CD4-positive, alpha-beta T cell treated with Interleukin-15 for 4 hours (primary cell): Measurements from ENCODE around the gene PTPN9.
"Not testable (repeated sequence)": the region's sequence is repeated elsewhere in the genome, so short reads cannot be mapped to it uniquely, and the experiment has no call there.

Experiments
- DNase-seq: peaks from one replicate; pipeline ENCODE4 v3.0.0-alpha.2; 2020; ENCODE audit warnings: low spot score

Gene PTPN9

DNA sequence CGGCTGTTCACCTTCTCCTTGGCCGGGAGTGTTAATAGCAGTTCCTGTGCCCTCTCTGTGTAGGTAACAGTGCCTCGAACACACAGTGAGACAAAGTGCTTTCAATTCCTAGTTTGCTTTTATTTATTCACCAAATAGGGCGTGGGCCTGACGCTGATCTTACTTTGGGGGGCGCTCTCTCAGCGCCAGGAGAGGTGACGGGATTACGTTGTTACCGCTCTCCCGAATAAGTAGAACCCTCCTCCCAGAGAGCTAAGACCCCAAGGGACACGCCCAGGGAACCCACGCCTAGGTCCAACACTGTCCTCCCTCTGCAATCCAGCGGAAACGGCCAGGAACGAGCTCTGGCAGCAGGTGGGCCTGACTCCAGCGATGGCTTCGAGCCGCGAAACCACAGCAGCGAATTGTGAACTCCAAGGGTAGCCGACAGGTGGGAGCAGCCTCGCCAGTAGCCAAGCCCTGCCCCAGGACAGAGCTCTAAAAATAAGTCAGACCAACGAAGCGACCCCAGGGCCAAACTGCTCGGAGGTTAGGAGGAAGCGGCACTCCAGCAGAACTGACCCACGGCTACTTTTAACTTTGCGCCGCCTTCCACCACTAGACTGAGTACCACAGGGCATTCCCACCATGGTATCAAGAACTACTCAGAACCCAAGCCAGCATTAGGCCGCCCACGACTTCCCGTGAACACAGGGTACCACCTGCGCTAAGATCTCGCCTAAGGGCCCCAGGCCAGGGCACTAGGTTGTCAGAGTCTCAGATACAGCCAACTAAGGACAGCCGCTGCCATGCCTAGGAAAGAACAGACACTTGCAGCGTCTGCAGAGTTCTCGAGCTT, 126.0 kb downstream of the PTPN9 start:
- peak; percentile 26 for DNase-seq

DNA sequence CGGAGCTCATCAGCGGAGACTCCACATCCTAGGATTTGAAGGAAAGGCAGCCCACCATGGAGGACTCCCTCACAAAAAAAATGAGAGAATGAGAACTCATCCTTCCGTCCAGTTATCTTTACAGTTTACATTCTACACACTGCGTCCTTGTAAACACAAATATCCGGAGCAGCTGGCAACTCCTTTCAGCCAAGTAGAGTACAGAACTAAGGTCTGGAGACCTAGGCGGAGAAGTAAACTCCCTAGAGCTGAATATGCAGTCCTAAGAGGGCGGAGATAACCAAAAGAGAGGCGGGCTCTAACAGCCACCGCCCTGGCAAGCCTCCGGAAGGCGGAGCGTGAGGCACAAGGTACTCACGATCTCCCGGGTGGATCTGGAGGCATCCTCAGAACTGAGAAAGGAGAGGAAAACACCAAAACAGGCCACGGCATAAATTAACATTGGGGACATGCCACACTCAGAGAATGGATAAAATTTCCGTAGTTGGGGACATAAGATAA, 126.7 kb downstream of the PTPN9 start:
- DNase-seq, result peak; percentile 80

DNA sequence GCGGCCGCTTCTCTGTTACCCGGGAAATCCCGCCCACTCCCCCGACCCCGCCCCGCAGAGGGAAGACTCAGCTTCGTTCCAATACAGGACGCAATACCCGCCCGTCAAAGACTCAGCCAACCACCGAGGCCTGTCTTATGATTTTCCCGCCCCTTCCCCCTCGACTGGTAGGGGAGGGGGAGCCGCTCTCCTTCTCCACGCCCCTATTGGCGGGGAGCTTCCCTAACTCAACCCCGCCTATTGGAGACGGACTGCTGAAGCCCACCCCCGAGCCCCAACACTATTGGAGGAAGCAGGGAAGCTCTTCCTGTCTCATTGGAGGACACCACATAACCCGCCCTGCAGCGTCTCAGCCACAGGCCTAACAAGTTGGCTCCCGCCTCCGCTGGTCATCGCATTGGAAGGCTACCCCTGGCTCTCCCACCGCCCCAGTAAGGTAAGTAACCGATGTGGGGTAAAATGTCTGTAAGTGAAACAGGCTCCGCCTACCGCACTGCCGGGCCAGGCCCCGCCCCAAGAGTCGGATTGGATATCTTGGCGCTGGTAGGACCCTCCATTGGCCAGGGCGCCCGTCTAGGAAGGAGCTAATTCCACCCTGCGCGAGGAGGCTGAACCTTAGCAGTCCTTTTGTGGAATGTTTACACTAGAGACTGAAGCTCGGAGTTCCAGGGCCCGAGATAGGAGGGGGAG, 127.3 kb downstream of the PTPN9 start, which contains the start of gene SIN3A:
TSS of gene SIN3A (minus strand) at position 17 of the 690 bp plus-strand sequence. CDS start 21,315 bp downstream, outside the sequence.
- peak; percentile 100 for DNase-seq

DNA sequence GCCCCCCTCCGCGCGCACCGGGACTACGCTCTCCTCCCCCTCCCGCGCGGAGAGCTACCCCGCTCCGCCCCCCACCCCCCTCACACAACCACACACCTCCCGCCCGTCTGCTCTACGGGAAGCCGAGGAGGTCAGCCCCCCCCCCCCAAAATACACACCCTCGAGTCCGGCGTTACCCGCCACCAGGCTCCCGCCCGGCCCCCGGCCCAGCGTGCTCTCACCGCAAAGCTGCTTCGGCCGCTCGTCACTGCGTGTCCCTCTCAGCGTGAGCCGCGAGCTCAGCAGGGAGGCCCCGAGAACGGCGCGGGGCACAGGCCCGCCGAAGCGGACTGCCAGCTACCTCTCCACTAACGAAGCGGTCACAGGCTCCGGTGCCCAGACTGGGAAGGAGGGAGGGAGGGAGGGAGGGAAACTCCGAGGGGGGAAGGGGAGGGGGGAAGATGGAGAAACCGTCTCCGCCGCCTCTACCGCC, 127.9 kb downstream of the PTPN9 start:
- no peak for DNase-seq

- peak; percentile 96 for DNase-seq
Observed at GRCh38 chr15:75450307-75451201, 128.6 kb downstream of the PTPN9 start.

DNA sequence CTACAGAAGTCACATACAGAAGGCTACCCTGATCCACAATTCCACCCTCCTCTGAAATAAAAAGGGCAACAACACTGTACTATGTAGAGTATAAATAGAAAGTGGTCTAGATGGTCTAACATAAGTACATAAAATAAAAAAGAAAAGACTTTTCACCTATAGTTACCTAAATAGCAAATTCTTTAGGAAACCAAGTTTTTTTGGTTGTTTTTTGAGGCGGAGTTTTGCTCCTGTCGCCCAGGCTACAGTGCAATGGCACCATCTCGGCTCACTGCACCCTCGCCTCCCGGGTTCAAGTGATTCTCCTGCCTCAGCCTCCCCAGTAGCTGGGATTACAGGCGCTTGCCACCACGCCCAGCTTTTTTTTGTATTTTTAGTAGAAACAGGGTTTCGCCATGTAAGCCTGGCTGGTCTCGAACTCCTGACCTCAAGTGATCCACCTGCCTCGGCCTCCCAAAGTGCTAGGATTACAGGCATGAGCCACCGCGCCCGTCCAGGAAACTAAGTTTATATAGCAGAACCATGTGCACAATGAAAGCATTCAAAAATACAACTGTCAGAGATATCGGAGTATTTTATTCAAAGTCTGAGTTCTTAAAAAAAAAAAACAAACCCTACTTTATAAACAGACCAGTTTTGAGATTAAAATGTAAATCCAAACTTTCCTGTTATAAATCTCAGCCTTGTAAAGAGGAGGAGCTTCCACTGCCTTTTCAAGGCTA, 129.4 kb downstream of the PTPN9 start:
- DNase-seq, result no peak

- not testable (repeated sequence) for DNase-seq
Observed at GRCh38 chr15:75448171-75448570, 130.9 kb downstream of the PTPN9 start.

- peak; percentile 24 for DNase-seq
Observed at GRCh38 chr15:75446151-75446550, 133.0 kb downstream of the PTPN9 start.

- not testable (repeated sequence) for DNase-seq
Observed at GRCh38 chr15:75445324-75445723, 133.8 kb downstream of the PTPN9 start.

DNA sequence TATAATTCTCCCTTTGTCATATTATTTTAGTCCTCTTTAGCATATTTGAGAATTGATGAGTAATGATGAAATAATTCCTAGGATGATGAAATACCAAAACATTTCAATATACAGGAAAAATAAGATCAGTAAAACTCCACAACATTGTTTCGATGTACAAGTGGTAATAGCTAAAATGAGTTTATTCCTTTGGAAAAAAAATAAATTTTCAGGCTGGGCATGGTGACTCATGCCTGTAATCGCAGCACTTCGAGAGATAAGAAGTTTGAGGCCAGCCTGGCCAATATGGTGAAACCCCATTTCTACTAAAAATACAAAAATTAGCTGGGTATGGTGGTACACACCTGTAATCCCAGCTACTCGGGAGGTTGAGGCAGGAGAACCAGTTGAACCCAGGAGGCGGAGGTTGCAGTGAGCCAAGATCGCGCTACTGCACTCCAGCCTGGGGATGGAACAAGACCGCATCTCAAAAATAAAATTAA, 135.1 kb downstream of the PTPN9 start:
- DNase-seq, result not testable (repeated sequence)

- DNase-seq, result no peak
Observed at GRCh38 chr15:75437721-75438120, 141.4 kb downstream of the PTPN9 start.

DNA sequence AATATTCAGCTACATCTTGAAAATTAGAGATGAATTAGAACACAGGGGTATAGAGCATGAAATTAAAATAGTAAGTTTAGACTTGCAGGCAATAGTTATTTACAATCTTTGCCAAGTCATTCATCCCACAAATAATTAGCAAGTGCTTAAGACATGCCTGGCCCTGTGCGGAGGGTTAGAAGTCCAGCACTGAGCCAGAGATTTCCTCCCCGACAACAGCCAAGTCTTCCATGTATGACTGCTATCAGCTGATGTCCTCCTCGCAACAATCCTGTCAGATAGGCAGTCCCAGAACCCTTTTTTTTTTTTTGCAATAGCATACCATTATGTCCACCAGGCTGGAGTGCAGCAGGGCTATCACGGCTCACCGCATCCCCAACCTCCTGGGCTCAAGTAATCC, 142.2 kb downstream of the PTPN9 start:
- no peak for DNase-seq

DNA sequence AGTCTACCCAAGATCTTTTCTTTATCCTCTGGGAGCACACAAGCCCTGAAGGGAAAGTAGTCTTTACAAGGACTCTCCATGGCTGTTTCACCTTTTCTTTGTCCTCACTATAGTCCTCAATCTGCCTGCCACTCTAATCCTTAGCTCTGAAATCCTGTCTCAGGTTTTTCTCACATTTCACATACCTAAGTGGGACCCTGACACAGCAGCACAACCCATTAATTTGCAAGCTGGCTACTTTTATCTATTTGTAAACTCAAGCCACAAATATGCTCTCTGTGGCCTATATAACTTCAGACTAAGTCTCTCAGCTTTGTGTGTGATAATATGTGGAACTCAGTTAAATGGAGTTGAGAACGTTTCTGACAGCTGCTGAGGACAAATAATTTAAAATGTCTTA, 147.4 kb downstream of the PTPN9 start:
- no peak for DNase-seq

DNA sequence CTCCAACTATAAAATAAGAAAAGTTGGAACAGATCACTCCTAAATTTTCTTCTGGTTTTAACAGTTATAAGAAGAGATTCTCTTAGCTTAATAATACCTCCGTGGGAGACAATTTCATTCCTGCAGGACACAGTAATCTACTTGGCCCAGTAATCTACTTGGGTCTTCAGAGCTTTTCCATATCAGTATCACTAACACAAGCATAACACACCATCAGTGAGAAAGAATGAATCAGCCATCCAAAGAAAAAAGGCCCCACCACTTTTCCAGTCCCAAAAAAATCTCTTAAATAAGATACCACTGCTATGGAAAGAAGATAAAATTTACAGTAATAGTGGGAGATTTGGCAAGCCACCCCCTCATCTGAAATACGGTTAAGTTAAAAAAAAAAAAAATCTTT, 147.8 kb downstream of the PTPN9 start:
- DNase-seq, result no peak

GRCh38 chr15:75430259-75430658, 148.9 kb downstream of the PTPN9 start:
- DNase-seq, result no peak

DNA sequence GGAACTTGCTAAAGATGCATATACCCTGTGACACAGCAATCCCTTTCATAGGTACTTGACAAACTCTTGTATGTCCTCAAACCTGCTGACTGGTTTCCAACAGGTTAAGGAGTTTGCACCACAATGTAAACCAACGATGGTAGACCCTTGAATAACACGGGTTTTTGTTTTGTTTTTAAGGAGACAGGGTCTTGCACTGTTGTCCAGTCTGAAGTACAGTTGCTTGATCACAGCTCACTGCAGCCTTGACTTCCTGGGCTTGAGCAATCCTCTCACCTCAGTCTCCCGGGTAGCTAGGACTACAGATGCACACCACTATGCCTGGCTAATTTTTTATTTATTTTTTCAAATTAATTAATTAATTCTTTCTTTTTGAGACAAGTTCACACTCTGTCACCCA, 151.0 kb downstream of the PTPN9 start:
- no peak for DNase-seq

DNA sequence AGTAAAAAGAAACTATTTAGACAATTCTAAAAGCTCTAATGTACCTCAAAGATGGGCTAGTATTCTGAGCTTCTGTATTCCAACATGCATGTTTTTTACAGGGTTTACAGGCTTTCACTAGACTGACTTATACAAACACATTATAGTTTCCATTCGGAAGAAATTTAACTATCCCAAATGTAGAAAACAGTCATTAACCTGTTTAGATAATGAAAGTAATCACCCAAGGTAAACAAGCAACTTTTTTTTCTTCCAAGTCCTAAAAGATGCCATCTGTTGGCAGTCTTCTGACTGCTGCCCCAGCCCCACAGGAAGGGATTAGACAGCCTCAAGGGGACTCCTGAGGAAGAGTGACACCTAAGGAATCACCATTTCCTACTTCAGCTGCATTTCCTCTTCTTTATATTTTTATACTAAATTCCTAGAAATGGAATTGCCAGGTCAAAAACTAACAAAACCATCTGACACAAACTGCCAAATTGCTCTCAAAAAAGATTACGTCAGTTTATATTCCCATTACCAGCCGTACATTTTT, 153.1 kb downstream of the PTPN9 start:
- DNase-seq, result no peak

DNA sequence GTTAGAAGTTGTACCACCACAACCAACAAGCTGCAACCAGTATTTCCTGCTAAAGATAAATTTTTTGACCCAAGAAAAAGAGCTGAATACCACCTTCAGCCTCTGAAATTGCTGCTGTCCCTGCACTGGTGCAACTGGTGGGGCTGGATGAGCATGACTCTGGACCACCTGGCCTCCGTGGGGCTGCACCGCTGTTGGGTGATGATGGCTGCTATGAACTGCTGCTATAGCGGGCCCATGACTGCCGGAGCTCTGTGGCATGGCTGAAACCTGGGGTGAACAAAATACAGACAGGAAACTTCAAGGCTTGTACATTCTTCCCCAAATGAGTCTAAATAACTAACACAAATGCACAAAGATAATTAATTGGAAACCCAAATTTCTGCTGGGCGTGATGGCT, 156.6 kb downstream of the PTPN9 start:
- no peak for DNase-seq

- DNase-seq, result no peak
Observed at GRCh38 chr15:75420698-75421097, 158.4 kb downstream of the PTPN9 start.

- DNase-seq, result no peak
Observed at GRCh38 chr15:75416584-75416983, 162.5 kb downstream of the PTPN9 start.
